ENCODE results near the gene HDHD5.

HDHD5 gene

DNA sequence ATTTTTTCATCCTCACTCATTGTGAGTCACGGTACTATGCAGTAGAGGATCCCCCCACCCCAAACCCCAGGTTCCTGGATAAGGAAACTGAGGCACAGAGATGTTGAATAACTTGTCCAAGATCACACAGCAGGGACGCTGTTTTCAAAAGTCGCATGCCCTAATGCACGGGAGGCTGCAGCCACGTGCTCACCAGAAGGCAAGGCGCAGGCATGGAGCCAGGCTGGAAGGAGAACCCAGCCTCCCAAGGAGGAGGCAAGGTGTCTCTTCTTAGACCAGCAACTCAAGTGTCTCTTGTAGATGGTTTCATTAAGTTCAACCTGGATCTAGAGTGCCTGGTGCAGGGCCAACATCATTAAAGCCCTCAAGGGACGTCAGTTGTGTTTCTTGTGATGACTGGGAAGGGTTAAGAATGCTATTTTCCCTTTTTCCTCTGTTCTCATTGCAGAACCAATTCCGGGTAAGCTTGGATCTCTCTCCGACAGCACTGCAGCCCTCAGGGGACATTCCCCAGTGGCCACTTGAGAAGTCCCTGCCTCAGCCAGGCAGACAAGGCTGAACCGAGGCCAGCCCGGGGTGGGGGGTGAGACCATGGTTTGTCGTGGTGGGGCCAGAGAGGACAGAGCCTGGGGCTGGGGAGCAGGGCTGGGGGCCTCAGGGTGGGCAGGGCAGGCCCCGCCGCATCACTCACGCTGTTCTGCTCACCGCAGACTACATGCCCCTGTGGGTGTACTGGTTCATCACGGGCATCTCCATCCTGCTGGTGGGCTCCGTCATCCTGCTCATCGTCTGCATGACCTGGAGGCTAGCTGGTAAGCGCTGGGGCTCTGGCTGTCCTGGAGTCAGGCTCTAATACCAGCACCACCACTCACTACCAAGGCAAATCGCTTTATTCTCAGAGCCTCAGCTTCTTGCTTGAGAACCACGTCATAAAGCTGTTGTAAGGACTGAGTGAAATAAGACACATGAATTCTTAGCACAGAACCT, 53.6 kb downstream of the HDHD5 start:
- no peak for DNase-seq

GRCh38 chr22:17104336-17104935, 54.6 kb downstream of the HDHD5 start:
- DNase-seq = no peak

GRCh38 chr22:17103351-17103750, 55.7 kb downstream of the HDHD5 start:
- no peak for DNase-seq

DNA sequence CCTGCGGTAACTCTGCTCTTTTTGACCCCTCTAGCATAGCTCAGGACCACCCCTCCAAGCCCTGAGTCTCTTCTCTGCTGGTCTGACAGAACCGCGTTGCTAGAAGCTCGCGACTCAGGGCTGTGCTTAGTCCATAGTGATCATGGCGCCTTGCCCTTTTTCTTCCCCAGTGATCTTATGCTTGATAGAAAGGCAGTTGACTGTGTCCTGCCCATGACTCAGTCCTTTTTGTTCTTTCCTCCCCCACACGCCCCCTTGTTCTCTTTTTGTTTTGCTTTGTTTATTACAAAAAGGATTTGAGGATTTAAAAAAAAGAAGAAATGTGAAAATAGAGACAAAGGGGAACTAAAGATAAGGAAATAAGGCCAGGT, 56.8 kb downstream of the HDHD5 start:
- no peak for DNase-seq

GRCh38 chr22:17101475-17102296, 57.4 kb downstream of the HDHD5 start:
- no peak for DNase-seq

DNA sequence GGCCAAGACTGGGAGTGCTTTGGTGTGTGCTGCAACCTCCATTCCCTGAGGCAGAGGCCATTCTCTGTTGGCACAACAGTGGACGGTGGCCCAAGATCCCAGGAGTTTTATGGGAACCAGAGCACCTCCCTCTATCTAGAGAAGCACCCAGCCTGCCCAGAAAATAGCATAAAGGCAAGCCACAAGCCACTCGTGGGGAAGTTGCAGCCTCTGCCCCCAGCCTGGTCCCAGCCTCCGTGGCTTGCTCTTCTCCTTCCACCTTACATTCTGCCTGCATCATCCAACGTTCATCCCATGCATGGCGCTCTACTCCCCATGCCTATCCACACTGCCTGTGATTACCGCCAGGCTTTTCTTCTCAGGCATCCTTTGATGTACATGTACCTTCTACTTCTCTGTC, 58.5 kb downstream of the HDHD5 start:
- no peak for DNase-seq

DNA sequence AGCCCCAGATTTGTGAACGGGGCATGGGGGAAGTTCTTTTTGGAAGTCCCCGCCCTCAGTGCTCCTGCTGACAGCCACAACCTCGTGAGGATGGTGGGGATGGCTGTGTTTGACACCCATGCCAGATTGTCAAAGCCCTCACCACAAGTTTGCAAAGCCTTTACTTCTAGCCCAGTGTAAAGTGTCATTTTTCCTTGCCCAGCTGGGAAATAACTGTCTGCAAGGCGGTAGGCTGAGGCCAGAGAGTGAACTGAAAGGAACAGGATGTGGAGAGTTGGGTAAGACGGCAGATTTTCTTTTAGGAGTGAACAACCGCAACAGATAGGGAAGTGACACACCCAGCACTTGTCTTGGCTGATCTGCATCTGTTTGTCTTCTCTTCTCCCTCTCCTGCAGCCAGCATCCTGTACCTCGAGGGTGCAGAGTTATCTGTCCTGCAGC, 60.7 kb downstream of the HDHD5 start:
- no peak for DNase-seq

DNA sequence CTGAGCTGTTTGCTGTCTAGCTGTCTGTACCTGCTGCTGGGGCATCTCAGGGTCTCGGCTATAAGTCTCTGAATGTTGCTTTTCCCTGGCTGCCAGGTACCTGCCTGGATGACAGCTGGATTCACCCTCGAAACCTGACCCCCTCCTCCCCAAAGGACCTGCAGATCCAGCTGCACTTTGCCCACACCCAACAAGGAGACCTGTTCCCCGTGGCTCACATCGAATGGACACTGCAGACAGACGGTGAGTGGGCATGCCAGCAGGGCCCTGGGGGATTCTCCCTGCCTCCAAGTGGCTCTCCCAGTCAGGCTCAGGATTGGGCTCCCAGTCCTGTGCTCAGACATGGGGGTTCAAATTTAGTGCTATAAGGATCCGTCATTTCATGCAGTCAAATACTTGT, 61.4 kb downstream of the HDHD5 start:
- DNase-seq = no peak

DNA sequence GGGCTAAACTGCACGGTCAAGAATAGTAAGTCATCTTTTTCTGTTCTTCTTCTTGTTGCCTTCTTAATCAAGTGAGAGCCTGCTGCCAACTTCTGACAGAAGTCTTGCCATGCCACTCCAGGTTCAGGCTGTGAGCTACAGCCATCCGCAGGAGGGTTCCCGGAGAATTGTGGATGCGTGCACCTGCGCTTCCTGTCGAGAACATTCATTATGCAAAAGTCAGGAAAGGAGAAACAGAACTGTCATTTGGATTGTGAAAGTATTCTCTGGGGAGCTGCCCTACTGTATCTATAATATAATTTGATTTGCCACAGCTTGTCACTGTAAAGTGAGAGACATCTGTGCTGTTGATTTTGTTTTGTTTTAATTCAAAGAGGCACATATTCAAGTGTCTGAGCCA, 62.0 kb downstream of the HDHD5 start:
- DNase-seq = no peak

DNA sequence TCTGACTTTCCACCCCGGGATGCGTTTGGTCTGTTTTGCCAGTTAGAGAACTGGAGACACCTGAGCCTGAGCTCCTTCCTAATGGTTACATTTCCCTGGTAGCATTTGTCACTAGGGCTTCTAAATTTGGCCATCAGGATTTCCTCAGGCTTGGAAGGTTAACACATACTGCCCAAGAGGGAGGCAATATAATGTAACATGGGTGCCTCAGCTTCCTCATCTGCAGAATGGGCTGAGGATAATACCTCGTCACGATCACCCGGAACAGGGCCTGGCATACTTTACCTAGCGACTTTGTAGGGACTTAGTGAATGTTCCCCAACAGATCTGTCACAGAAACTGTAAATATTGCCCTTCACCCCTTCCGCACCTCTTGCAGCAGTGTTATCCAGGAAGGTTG, 63.0 kb downstream of the HDHD5 start:
- DNase-seq = no peak

DNA sequence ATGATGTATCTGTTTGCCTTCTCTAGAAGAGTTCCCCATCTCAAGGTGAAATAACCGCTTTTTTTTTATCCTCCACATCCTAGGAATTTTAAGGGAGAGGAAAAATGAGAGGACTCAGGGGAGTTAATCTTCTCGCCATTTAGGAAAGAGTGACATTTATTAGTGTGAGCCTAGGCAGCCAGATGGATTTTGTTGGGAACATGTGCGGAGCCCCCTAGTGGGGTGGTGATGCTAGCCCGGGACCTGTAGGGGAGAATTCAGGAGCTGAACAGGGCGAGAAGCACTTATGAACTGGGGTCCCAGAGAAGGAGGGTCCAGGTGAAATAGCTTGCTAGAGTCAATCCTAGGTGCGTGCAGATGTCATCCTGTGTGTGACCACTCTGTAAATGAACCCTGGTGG, 63.5 kb downstream of the HDHD5 start:
- no peak for DNase-seq

- no peak for DNase-seq
Observed at GRCh38 chr22:17093081-17093480, 66.0 kb downstream of the HDHD5 start.

DNA sequence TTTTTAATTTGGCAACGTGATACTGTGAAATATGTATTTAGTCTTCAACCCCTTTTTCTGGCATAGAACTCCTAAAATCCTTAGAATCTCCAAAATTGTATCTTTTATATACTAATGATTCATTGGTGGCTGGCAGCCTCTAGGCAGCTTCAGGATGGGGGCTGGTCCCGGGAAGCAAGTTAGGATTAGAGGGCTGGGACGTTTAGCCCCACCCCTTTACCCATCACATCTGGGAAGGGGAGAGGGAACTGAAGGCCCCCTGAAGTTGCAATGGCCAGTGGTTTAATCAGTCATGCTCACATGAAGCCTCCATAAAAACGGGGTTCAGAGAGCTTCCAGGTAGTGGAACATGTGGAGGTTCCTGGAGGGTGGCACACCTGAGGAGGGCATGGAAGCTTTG, 67.2 kb downstream of the HDHD5 start:
- DNase-seq = no peak

DNA sequence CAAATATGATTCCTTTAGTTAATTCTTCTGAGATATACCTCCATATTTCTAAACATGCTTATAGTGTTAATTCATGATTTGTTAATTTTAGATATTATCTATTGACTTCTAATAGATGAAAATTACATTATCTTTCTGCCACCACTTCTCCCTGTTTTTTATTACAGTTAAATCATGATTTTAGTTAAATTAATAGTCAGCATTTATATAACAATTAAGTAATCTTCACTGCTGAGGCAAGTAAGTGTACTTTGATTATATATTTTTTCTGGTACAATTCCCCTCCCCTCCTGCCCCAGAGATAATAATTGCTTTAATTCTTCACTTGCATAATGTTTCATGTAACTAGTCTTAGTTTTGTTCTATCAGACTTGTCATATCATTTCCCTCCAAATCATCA, 68.5 kb downstream of the HDHD5 start:
- DNase-seq = no peak
